Measurements from ENCODE around the gene ARHGAP20.

ARHGAP20 gene

GRCh38 chr11:110530900-110531741, 181.1 kb downstream of the ARHGAP20 start:
- H3K4me2 ChIP-seq: no peak overlapping the region
- no peaks in the 10 kb centered on the region for H3K36me3 ChIP-seq
- TF ChIP-seq Cebpa-rat (IDR thresholded peaks at IDR 0.05): no peak
- H3K4me3 ChIP-seq: no peak overlapping the region
- no peak overlapping the region for H3K9ac ChIP-seq
- no peak overlapping the region for H3K27ac ChIP-seq
- no peaks in the 10 kb centered on the region for H3K27me3 ChIP-seq
- no peaks in the 10 kb centered on the region for H3K4me1 ChIP-seq
- no peaks in the 10 kb centered on the region for H4K20me1 ChIP-seq
- H3K9me3 ChIP-seq: peaks cover 57% of the 10 kb centered on the region

DNA sequence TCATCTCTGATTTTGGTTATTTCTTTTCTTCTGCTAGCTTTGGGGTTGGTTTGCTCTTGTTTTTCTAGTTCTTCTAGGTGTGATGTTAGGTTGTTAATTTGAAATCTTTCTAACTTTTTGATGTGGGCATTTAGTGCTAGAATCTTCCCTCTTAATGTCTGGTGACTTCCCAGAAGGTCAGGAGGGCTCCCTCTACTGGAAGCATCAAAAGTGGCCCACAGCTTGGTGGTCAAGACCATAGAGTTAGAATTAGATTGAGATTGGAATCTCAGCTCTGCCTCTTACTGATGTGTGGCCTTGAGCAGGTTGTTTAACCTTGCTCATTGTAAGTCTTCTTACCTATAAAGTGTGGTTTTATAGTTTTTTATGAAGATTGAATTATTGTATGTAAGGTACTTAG, 183.2 kb downstream of the ARHGAP20 start:
- Histone ChIP-seq H3K4me2 (no peak overlapping the region), H3K36me3 (no peaks in the 10 kb centered on the region), H3K9ac (no peak overlapping the region), H3K4me1 (no peaks in the 10 kb centered on the region), H3K4me3 (no peak overlapping the region), H4K20me1 (no peaks in the 10 kb centered on the region), H3K9me3 (peaks cover 61% of the 10 kb centered on the region), H3K27ac (no peak overlapping the region), H3K27me3 (no peaks in the 10 kb centered on the region)
- no peak for TF ChIP-seq Cebpa-rat (IDR thresholded peaks at IDR 0.05)

- Histone ChIP-seq H4K20me1 (no peaks in the 10 kb centered on the region), H3K27me3 (no peaks in the 10 kb centered on the region), H3K4me1 (peaks cover 15% of the 10 kb centered on the region), H3K4me3 (no peak overlapping the region), H3K27ac (no peak overlapping the region), H3K4me2 (no peak overlapping the region), H3K9ac (no peak overlapping the region), H3K9me3 (peaks cover 69% of the 10 kb centered on the region), H3K36me3 (no peaks in the 10 kb centered on the region; the same call in 1 of the 2 replicates)
- TF ChIP-seq Cebpa-rat (IDR thresholded peaks at IDR 0.05): no peak
Measured at GRCh38 chr11:110527146-110527545, 185.1 kb downstream of the ARHGAP20 start.

Measured in BLaER1 (cell line).